Vagina (tissue), 2 donors: ENCODE results near the gene GINS1.

Experiments used
- CTCF ChIP-seq, 3 experiments: fragments of 450-650 bp in 2 of 3; fragments of 200-600 bp in 1 of 3; sonication (generic) in 1 of 3; IDR thresholded peaks; one replicate each; pipeline ENCODE4 v1.5.1; 2017 to 2019; ENCODE audit warnings: antibody characterized with exemption in 3 of 3, mild to moderate bottlenecking in 2 of 3, moderate library complexity in 2 of 3
- POLR2A ChIP-seq, 2 donors: fragments of 450-650 bp; IDR thresholded peaks; one replicate each; pipeline ENCODE4 v1.6.1; 2017; ENCODE audit warnings: antibody characterized with exemption in 2 of 2, mild to moderate bottlenecking in 2 of 2, moderate library complexity in 2 of 2
- POLR2AphosphoS5 ChIP-seq, 2 donors: sonication (generic); formaldehyde crosslinking; IDR thresholded peaks; one replicate each; pipeline ENCODE4 v1.9.0; 2017; ENCODE audit warnings: antibody characterized with exemption in 2 of 2, mild to moderate bottlenecking in 2 of 2, low read depth in 1 of 2; ENCODE audit not compliant: insufficient read depth in 1 of 2

- TF ChIP-seq CTCF (IDR thresholded peaks at IDR 0.05) (no peak), POLR2A (IDR thresholded peaks at IDR 0.05) (no peak), POLR2AphosphoS5 (IDR thresholded peaks at IDR 0.05; ENCODE audit: insufficient read depth in 1 of 2, low read depth in 1 of 2) (no peak)
Observed at GRCh38 chr20:25480797-25481196, 73.3 kb downstream of the GINS1 start.
